Lower leg skin (tissue), 4 donors: Measurements from ENCODE around the gene NETO2. TPM values are rescaled to one million over a fixed set of nuclear protein-coding genes. Genes with fewer than 3 reads are reported as not detected.
A peak's percentile ranks its signal among the peaks of the same experiment; 100 is the strongest.

ENCODE experiments used
- DNase-seq, 2 donors: peaks; one replicate each; pipeline ENCODE4 v3.0.0-alpha.2; 2019; ENCODE audit warnings: low spot score in 2 of 2
- H3K4me3 ChIP-seq: fragments of 200-600 bp; sonication (generic); 2 replicates; pipeline ENCODE4 v1.5.1; 2017; ENCODE audit warnings: mild to moderate bottlenecking, low read depth; ENCODE audit not compliant: poor library complexity, severe bottlenecking
- POLR2A ChIP-seq, 2 donors: fragments of 450-650 bp; IDR thresholded peaks; one replicate each; pipeline ENCODE4 v1.6.1; 2016 to 2017; ENCODE audit warnings: antibody characterized with exemption in 2 of 2, mild to moderate bottlenecking in 1 of 2, moderate library complexity in 1 of 2
- WGBS, 2 donors: methylation state at CpG; one replicate each; pipeline ENCODE4 v1.1.5; 2018; 5-methylcytosine and 5-hydroxymethylcytosine counted together
- intact Hi-C: fragments of 100-400 bp; cut with DNase I; formaldehyde crosslinking; loops from one replicate; pipeline ENCODE4 v1.15.0; 2023; ENCODE audit warnings: low total_unique reads
- total RNA-seq, 4 donors: library from RNA; depleted of rRNA; stranded (reverse); fragments of >200 nt; gene quantifications; one replicate each; pipeline ENCODE4 v1.1.0, GENCODE V29; 2016
- TF ChIP-seq, protein P1 (sequence below), 3 donors: fragments of 450-650 bp; IDR thresholded peaks; one replicate each; pipeline ENCODE4 v1.5.1; 2016; ENCODE audit warnings: antibody characterized with exemption in 3 of 3, mild to moderate bottlenecking in 3 of 3, moderate library complexity in 2 of 3

The NETO2 gene
- total RNA-seq, 4 donors from 2014 or later, result 0.37 to 2.2 (median 1.1) TPM; not detected in 1

DNA sequence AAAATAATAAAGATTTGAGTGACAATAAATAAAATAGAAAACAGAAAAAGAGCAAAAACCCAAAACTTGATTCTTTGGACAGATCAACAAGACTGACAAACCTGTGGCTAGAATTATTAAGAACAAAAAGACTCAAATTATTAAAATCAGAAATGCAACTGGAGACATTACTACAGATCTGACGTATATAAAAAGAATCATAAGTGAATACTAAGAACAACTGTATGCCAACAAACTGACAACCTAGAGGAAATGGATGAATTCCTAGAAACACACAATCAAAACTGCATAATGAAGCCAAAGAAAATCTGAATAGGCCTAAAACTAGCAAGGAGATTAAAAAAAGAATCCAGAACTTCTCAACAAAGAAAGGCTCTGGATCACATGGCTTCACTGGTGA, 47.4 kb downstream of the NETO2 start:
- intact Hi-C loops, result no loop called here
- WGBS, 2 donors, result 83 to 88% methylated on average over 1 of the region's 1 CpG
- H3K4me3 ChIP-seq, result no peak overlapping the region

DNA sequence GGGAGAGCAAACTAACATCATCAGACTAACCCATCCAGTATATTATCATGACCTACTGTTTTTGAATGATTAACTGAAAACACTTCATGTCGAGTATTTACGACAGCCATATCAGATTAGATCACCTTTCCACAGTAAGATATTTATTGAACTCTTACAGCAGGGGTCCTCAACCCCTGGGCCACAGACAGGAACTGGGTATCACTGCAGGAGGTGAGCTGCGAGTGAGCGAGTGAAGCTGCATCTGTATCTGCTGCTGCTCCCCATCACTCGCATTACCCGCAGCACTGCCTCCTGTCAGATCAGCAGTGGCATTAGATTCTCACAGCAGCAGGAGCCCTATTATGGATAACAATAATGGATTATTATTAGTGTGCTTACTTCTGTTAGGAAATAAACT, 59.5 kb downstream of the NETO2 start:
- DNase-seq, result peak in 1 of 2 donors; percentile 34
- intact Hi-C loops, result no loop called here
- H3K4me3 ChIP-seq, result no peak overlapping the region
- TF ChIP-seq POLR2A (IDR thresholded peaks at IDR 0.05), result no peak
- TF ChIP-seq, protein P1, sequence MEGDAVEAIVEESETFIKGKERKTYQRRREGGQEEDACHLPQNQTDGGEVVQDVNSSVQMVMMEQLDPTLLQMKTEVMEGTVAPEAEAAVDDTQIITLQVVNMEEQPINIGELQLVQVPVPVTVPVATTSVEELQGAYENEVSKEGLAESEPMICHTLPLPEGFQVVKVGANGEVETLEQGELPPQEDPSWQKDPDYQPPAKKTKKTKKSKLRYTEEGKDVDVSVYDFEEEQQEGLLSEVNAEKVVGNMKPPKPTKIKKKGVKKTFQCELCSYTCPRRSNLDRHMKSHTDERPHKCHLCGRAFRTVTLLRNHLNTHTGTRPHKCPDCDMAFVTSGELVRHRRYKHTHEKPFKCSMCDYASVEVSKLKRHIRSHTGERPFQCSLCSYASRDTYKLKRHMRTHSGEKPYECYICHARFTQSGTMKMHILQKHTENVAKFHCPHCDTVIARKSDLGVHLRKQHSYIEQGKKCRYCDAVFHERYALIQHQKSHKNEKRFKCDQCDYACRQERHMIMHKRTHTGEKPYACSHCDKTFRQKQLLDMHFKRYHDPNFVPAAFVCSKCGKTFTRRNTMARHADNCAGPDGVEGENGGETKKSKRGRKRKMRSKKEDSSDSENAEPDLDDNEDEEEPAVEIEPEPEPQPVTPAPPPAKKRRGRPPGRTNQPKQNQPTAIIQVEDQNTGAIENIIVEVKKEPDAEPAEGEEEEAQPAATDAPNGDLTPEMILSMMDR (IDR thresholded peaks at IDR 0.05), result no peak
- 92 to 95% methylated on average over 6 of the region's 6 CpGs for WGBS, 2 donors

More for the DNA sequence above, 47.4 kb downstream of the NETO2 start:
- DNase-seq, result no peak
- TF ChIP-seq POLR2A (IDR thresholded peaks at IDR 0.05), result no peak
- TF ChIP-seq, protein P1 (IDR thresholded peaks at IDR 0.05), result no peak

DNA sequence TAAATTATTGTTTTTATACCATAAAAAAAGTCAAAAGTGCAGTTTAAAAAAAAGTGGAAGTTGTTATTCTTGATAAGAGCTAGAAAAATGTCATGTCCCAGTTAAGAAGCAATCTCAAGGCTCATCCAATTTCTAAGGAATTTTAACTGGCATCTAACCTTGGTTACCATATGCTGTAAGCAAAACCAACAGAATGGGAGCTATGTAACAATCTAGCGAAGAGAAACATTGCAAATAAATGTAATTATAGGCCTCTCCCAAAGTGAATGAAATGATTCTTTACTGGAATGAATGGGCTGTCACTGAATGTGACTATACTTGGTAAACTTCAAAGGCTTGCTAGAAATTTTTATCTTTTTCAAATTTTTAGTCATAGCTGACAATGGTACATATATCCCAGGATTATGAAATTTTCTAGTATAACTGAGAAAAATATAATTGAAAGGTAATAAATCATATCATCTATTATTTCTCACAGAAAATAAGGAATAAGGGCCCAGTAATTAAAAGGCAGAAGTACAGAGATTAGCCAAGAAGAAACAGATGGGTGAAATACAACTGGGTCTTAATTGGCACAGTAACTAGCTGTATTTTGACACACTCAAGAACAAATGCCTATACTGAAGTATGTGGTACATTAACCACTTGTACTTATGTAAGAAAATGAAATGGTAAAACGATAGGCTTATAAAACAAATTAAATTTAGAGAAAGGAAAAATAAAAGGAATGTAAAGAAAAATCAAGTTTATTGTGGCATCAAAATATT, 61.5 kb downstream of the NETO2 start:
- H3K4me3 ChIP-seq, result no peak overlapping the region
- intact Hi-C loops, result no loop called here
- 86 to 93% methylated on average over 2 of the region's 2 CpGs for WGBS, 2 donors
- TF ChIP-seq, protein P1 (IDR thresholded peaks at IDR 0.05), result no peak
- no peak for TF ChIP-seq POLR2A (IDR thresholded peaks at IDR 0.05)
- DNase-seq, result no peak

DNA sequence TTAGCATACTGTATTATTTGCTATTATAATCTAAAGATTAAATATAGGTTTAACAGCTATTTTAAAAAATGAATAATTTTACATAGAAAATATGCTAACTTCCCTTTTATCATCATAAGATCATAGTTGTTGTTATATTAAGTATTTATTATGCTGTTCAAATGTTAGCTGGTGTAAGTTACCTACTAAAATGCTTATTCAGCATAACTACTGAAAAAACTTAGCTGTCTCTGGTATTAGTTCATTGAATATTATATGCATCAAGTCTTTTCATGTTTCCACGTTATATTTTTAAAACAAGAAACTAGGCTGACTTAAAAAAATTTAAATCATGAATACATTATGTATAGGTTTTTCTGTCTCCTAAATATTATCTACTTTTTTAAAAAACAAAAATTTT, 62.6 kb downstream of the NETO2 start:
- 75 to 76% methylated on average over 1 of the region's 1 CpG for WGBS, 2 donors

DNA sequence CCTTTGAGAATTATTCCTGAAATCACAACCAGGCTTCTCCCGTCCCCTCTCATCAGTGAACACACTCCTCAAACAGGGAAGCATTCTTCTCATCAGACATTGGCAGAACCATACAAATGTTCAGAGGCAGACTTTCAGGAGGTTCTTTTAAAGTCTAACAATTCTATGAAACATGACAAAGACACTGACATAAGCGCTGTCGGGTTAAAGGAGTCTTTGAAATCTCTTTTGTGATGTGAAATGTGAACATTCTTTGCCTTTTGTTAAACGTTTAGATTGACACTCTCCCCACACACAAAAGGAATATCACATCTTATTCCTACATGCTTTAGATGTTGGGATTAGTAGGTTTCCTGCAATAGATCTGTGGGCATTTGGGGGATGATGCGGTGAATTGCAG, 63.9 kb downstream of the NETO2 start:
- 63 to 68% methylated on average over 5 of the region's 5 CpGs for WGBS, 2 donors
- intact Hi-C loops, result no loop called here
- TF ChIP-seq, protein P1 (IDR thresholded peaks at IDR 0.05), result no peak
- no peak for TF ChIP-seq POLR2A (IDR thresholded peaks at IDR 0.05)
- no peak for DNase-seq
- no peak overlapping the region for H3K4me3 ChIP-seq

More for the DNA sequence above, 62.6 kb downstream of the NETO2 start:
- TF ChIP-seq, protein P1 (IDR thresholded peaks at IDR 0.05), result no peak
- no peak for TF ChIP-seq POLR2A (IDR thresholded peaks at IDR 0.05)
- H3K4me3 ChIP-seq, result no peak overlapping the region
- no peak for DNase-seq
- intact Hi-C loops, result no loop called here
